Measurements from ENCODE around the gene CARS2. TPM values are rescaled to one million over a fixed set of nuclear protein-coding genes. Genes with fewer than 3 reads are reported as not detected.

CARS2 gene
- total RNA-seq, 6 experiments from 2014 or later: 50.1 to 68.0 (median 52.9) TPM

DNA sequence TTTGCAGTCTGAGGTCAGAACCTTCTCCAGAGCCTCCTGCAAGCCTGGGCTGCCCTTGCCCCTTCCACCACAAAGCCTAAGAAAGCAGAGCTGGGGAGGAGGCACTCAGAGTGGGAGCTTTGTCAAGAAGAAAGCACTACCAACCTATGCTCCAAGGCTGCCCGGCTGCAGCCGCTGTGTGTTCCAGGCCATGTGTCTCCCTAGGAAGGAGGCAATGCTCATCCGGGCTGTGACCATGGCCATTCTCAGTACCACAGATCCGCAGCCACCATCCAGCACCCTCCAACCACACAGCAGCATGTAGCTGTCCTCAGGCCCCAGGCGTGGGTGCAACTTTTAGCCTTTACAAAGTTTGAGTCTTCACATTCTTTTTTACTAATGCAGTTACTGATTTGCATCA, 22.0 kb downstream of the CARS2 start:
- no peak overlapping the region for H3K4me3 Mint-ChIP-seq

DNA sequence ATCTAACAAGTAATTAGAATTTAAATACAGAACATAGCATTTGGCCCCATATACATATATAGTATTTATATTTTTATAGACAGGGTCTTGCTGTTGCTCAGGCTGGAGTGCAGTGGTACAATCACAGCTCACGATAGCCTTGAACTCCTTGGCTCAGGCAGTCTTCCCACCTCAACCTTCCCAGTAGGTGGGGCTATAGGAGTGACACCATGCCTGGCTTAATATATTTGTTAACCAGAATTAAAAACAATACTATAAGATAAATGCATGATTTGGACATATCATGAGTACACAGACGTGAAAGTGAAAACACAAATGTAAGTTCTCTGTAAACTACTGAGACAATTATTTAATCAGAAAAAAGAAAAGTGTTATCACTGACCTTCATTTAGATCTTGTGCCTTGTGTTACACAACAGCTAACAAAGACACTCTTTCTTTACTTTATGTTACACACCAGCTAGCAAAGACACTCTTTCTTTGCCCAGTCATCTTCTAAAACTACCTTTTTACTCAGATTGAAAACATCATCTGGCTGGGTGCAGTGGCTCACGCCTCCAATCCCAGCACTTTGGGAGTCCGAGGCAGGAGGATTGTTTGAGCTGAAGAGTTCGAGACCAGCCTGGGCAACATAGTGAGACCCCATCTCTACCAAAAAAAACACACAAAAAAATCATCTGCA, 22.6 kb downstream of the CARS2 start:
- TF ChIP-seq, protein P1, sequence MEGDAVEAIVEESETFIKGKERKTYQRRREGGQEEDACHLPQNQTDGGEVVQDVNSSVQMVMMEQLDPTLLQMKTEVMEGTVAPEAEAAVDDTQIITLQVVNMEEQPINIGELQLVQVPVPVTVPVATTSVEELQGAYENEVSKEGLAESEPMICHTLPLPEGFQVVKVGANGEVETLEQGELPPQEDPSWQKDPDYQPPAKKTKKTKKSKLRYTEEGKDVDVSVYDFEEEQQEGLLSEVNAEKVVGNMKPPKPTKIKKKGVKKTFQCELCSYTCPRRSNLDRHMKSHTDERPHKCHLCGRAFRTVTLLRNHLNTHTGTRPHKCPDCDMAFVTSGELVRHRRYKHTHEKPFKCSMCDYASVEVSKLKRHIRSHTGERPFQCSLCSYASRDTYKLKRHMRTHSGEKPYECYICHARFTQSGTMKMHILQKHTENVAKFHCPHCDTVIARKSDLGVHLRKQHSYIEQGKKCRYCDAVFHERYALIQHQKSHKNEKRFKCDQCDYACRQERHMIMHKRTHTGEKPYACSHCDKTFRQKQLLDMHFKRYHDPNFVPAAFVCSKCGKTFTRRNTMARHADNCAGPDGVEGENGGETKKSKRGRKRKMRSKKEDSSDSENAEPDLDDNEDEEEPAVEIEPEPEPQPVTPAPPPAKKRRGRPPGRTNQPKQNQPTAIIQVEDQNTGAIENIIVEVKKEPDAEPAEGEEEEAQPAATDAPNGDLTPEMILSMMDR (IDR thresholded peaks at IDR 0.05): peak; percentile 79
- Mint-ChIP-seq H3K36me3 (ENCODE audit: low read depth) (peaks cover 24% of the 10 kb centered on the region), H3K4me1 (ENCODE audit: low read depth) (peaks cover 11% of the 10 kb centered on the region), H3K4me3 (no peak overlapping the region), H3K9me3 (no peaks in the 10 kb centered on the region), H3K27me3 (ENCODE audit: insufficient read depth) (peaks cover 5% of the 10 kb centered on the region; the same call in 1 of the 2 replicates), H3K27ac (no peak overlapping the region; the same call in 1 of the 2 replicates)
- DNase-seq: peak; percentile 23

More for the DNA sequence above, 22.0 kb downstream of the CARS2 start:
- H3K36me3 Mint-ChIP-seq (ENCODE audit: low read depth): peaks cover 18% of the 10 kb centered on the region; the same call in 1 of the 2 replicates
- H3K27ac Mint-ChIP-seq: no peak overlapping the region; the same call in 1 of the 2 replicates
- H3K27me3 Mint-ChIP-seq (ENCODE audit: insufficient read depth): peaks cover 5% of the 10 kb centered on the region; the same call in 1 of the 2 replicates
- TF ChIP-seq, protein P1 (IDR thresholded peaks at IDR 0.05): no peak
- H3K9me3 Mint-ChIP-seq: no peaks in the 10 kb centered on the region
- no peak for DNase-seq
- H3K4me1 Mint-ChIP-seq (ENCODE audit: low read depth): peaks cover 11% of the 10 kb centered on the region

GRCh38 chr13:110682746-110683145, 23.2 kb downstream of the CARS2 start:
- Mint-ChIP-seq H3K36me3 (ENCODE audit: low read depth) (peaks cover 28% of the 10 kb centered on the region), H3K4me3 (no peak overlapping the region), H3K9me3 (no peaks in the 10 kb centered on the region), H3K27ac (no peak overlapping the region), H3K27me3 (ENCODE audit: insufficient read depth) (peaks cover 5% of the 10 kb centered on the region; the same call in 1 of the 2 replicates), H3K4me1 (ENCODE audit: low read depth) (peaks cover 11% of the 10 kb centered on the region)
- no peak for DNase-seq
- TF ChIP-seq, protein P1 (IDR thresholded peaks at IDR 0.05): no peak

GRCh38 chr13:110681868-110682550, 23.9 kb downstream of the CARS2 start:
- DNase-seq: no peak
- Mint-ChIP-seq H3K4me3 (no peak overlapping the region), H3K9me3 (no peaks in the 10 kb centered on the region), H3K27me3 (ENCODE audit: insufficient read depth) (peaks cover 5% of the 10 kb centered on the region; the same call in 1 of the 2 replicates), H3K27ac (no peak overlapping the region), H3K36me3 (ENCODE audit: low read depth) (peaks cover 25% of the 10 kb centered on the region), H3K4me1 (ENCODE audit: low read depth) (peaks cover 11% of the 10 kb centered on the region)
- TF ChIP-seq, protein P1 (IDR thresholded peaks at IDR 0.05): no peak

- no peak overlapping the region for H3K4me3 Mint-ChIP-seq
- no peaks in the 10 kb centered on the region for H3K9me3 Mint-ChIP-seq
- H3K36me3 Mint-ChIP-seq (ENCODE audit: low read depth): peaks cover 32% of the 10 kb centered on the region
- peaks cover 5% of the 10 kb centered on the region; the same call in 1 of the 2 replicates for H3K27me3 Mint-ChIP-seq (ENCODE audit: insufficient read depth)
- peak; percentile 10 for DNase-seq
- no peak overlapping the region for H3K27ac Mint-ChIP-seq
- TF ChIP-seq, protein P1 (IDR thresholded peaks at IDR 0.05): peak; percentile 75
- peaks cover 10% of the 10 kb centered on the region for H3K4me1 Mint-ChIP-seq (ENCODE audit: low read depth)
Observed at GRCh38 chr13:110680852-110681251, 25.1 kb downstream of the CARS2 start.
